ACC112 (cell line): ENCODE measurements around the gene CYP1B1.
A peak's percentile ranks its signal among the peaks of the same experiment; 100 is the strongest.

Experiments used
- H2AFZ ChIP-seq: fragments of 200-600 bp; sonication (generic); one replicate; pipeline ENCODE4 v1.6.0; 2017; ENCODE audit warnings: antibody characterized with exemption, low read length; ENCODE audit not compliant: unreplicated experiment
- H3K27ac ChIP-seq: fragments of 200-600 bp; sonication (generic); 2 replicates; pipeline ENCODE4 v1.5.1; 2014; ENCODE audit warnings: low read depth, mild to moderate bottlenecking, antibody characterized with exemption, low read length, moderate library complexity
- H3K27me3 ChIP-seq: fragments of 200-600 bp; sonication (generic); 2 replicates; pipeline ENCODE4 v1.6.1; 2014; ENCODE audit warnings: mild to moderate bottlenecking, antibody characterized with exemption, low read length, moderate library complexity, mixed read lengths; ENCODE audit not compliant: insufficient read depth
- H3K36me3 ChIP-seq: fragments of 200-600 bp; sonication (generic); 2 replicates; pipeline ENCODE4 v1.6.1; 2016; ENCODE audit warnings: mild to moderate bottlenecking, antibody characterized with exemption, low read length, moderate library complexity, mixed read lengths; ENCODE audit not compliant: insufficient read depth
- H3K4me1 ChIP-seq: fragments of 200-600 bp; sonication (generic); one replicate; pipeline ENCODE4 v1.6.1; 2016; ENCODE audit warnings: low read length, mixed read lengths; ENCODE audit not compliant: insufficient read depth, unreplicated experiment, control insufficient read depth
- H3K4me3 ChIP-seq: fragments of 200-600 bp; sonication (generic); 2 replicates; pipeline ENCODE4 v1.5.1; 2014; ENCODE audit warnings: mild to moderate bottlenecking, low read depth, low read length
- H3K79me2 ChIP-seq: fragments of 200-600 bp; sonication (generic); one replicate; pipeline ENCODE4 v1.6.0; 2016; ENCODE audit warnings: low read length; ENCODE audit not compliant: control insufficient read depth, unreplicated experiment, insufficient read depth

Gene CYP1B1

GRCh38 chr2:38074058-38074763 lies 1.7 kb downstream of the CYP1B1 start:
- Histone ChIP-seq H3K79me2 (no peaks in the 10 kb centered on the region), H2AFZ (peak overlapping the region; percentile 9), H3K4me3 (peak overlapping the region; percentile 71), H3K4me1 (peaks cover 7% of the 10 kb centered on the region), H3K27me3 (no peaks in the 10 kb centered on the region), H3K36me3 (peaks cover 9% of the 10 kb centered on the region; the same call in 1 of the 2 replicates), H3K27ac (peak overlapping the region; percentile 31; the same call in 1 of the 2 replicates)

- Histone ChIP-seq H3K36me3 (peaks cover 9% of the 10 kb centered on the region; the same call in 1 of the 2 replicates), H3K79me2 (no peaks in the 10 kb centered on the region), H3K4me1 (peaks cover 7% of the 10 kb centered on the region), H3K27ac (peak overlapping the region; percentile 31; the same call in 1 of the 2 replicates), H3K4me3 (peak overlapping the region; percentile 71), H2AFZ (peak overlapping the region; percentile 65), H3K27me3 (no peaks in the 10 kb centered on the region)
These were observed 2.5 kb downstream of the CYP1B1 start for GRCh38 chr2:38073211-38074057.

- no peak overlapping the region for H3K27ac ChIP-seq
- no peak overlapping the region for H2AFZ ChIP-seq
- peak overlapping the region; percentile 5; the same call in 1 of the 2 replicates for H3K4me3 ChIP-seq
- H3K4me1 ChIP-seq, result peaks cover 11% of the 10 kb centered on the region
- H3K79me2 ChIP-seq, result no peaks in the 10 kb centered on the region
- no peaks in the 10 kb centered on the region for H3K27me3 ChIP-seq
- peaks cover 11% of the 10 kb centered on the region; the same call in 1 of the 2 replicates for H3K36me3 ChIP-seq
These were observed 5.5 kb downstream of the CYP1B1 start for GRCh38 chr2:38070438-38070837.

GRCh38 chr2:38068234-38068633 lies 7.7 kb downstream of the CYP1B1 start:
- peaks cover 16% of the 10 kb centered on the region; the same call in 1 of the 2 replicates for H3K36me3 ChIP-seq

GRCh38 chr2:38066421-38067115 lies 9.4 kb downstream of the CYP1B1 start:
- peaks cover 11% of the 10 kb centered on the region; the same call in 1 of the 2 replicates for H3K36me3 ChIP-seq
- H2AFZ ChIP-seq, result no peak overlapping the region
- H3K4me3 ChIP-seq, result no peak overlapping the region
- H3K79me2 ChIP-seq, result no peaks in the 10 kb centered on the region
- H3K27ac ChIP-seq, result no peak overlapping the region
- no peaks in the 10 kb centered on the region for H3K27me3 ChIP-seq
- H3K4me1 ChIP-seq, result peaks cover 12% of the 10 kb centered on the region

More at GRCh38 chr2:38068234-38068633, 7.7 kb downstream of the CYP1B1 start:
- H3K79me2 ChIP-seq, result no peaks in the 10 kb centered on the region
- H3K27me3 ChIP-seq, result no peaks in the 10 kb centered on the region
- no peak overlapping the region for H3K27ac ChIP-seq
- peak overlapping the region; percentile 11; the same call in 1 of the 2 replicates for H3K4me3 ChIP-seq
- H3K4me1 ChIP-seq, result peaks cover 12% of the 10 kb centered on the region
- no peak overlapping the region for H2AFZ ChIP-seq

- Histone ChIP-seq H3K79me2 (no peaks in the 10 kb centered on the region), H3K36me3 (peaks cover 9% of the 10 kb centered on the region; the same call in 1 of the 2 replicates), H2AFZ (no peak overlapping the region), H3K27ac (no peak overlapping the region), H3K27me3 (no peaks in the 10 kb centered on the region), H3K4me3 (no peak overlapping the region), H3K4me1 (peaks cover 12% of the 10 kb centered on the region)
These were observed 10.3 kb downstream of the CYP1B1 start for GRCh38 chr2:38065502-38066135.

- no peaks in the 10 kb centered on the region for H3K79me2 ChIP-seq
- H3K27ac ChIP-seq, result no peak overlapping the region
- no peaks in the 10 kb centered on the region for H3K27me3 ChIP-seq
- no peak overlapping the region for H2AFZ ChIP-seq
- no peak overlapping the region for H3K4me3 ChIP-seq
- H3K4me1 ChIP-seq, result peaks cover 12% of the 10 kb centered on the region
- H3K36me3 ChIP-seq, result peaks cover 7% of the 10 kb centered on the region; the same call in 1 of the 2 replicates
These were observed 11.0 kb downstream of the CYP1B1 start for GRCh38 chr2:38064801-38065501.

- no peaks in the 10 kb centered on the region for H3K27me3 ChIP-seq
- peaks cover 10% of the 10 kb centered on the region for H3K4me1 ChIP-seq
- H3K4me3 ChIP-seq, result no peak overlapping the region
- peaks cover 4% of the 10 kb centered on the region; the same call in 1 of the 2 replicates for H3K36me3 ChIP-seq
- no peaks in the 10 kb centered on the region for H3K79me2 ChIP-seq
- H3K27ac ChIP-seq, result no peak overlapping the region
- no peak overlapping the region for H2AFZ ChIP-seq
These were observed 15.5 kb downstream of the CYP1B1 start for GRCh38 chr2:38060236-38061018.
